HG02938 (cell line): ENCODE data around the gene NMT2.
A peak's percentile ranks its signal among the peaks of the same experiment; 100 is the strongest.

Experiments used
- ATAC-seq: cut with Tn5 transposase; IDR thresholded peaks from one replicate; pipeline ENCODE4 v1.9.1; 2021; ENCODE audit warnings: mild to moderate bottlenecking, moderate library complexity; ENCODE audit not compliant: unreplicated experiment

NMT2 gene

DNA sequence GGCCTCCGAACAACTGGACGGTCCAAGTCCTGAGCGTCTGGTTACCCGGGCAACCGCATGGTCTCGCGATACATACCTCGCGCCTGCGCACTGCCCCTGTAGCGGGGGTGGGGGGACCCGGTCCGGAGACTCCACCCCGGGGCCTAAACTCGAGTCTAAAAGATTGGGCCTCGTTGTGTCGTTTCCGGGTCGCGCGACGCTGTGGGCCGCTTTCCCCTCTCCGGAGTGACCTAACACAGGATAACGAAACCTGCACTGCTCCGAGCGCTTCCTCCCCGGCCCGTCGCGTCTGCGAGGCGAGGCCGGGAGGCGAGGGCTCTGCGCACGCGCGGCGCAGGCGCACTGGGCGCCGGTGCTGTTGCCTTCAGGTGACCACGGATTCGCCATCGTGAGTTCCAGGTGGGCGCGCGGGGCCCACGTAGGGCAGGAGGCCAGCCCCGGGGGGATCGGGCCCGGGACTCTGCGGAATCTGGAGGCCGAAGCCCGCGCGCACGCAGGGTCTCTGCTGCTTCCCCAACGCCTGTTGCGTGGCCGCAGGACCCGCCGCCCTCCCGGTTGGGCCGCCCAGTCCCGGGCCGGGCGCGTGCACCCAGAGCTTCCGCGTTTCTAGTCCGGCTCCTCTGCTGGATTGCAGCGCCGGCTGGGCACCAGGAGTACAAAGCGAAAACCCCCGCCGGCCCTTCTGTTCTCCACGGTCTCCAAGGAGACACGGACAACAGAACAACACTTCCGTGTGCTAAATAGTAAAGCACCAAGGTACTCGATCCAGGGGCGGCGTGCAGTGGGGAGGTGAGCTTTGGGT, 71.3 kb downstream of the NMT2 start, which contains the start of gene RPP38:
Gene RPP38 (plus strand): TSS at position 345 of the 802 bp plus-strand sequence. CDS start 5,960 bp downstream, outside the sequence.
- ATAC-seq: peak; percentile 81

DNA sequence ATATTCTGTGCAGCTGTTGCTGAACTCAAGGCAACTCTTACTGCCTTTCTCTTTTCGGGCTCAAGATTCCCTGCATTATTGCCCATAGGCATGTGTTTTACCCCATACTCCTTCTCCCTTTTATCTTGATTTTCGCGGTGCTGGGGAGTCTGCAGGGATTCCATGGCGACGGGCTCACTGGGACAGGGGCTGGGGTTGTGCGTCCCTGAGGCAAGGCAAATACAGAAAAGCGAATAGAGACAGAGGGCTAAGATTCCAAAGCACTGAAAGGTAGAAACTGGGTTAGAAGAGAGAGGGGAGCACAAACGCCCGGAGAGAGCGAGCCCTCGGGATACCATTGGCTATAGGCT, 71.9 kb downstream of the NMT2 start:
- ATAC-seq: peak; percentile 12

DNA sequence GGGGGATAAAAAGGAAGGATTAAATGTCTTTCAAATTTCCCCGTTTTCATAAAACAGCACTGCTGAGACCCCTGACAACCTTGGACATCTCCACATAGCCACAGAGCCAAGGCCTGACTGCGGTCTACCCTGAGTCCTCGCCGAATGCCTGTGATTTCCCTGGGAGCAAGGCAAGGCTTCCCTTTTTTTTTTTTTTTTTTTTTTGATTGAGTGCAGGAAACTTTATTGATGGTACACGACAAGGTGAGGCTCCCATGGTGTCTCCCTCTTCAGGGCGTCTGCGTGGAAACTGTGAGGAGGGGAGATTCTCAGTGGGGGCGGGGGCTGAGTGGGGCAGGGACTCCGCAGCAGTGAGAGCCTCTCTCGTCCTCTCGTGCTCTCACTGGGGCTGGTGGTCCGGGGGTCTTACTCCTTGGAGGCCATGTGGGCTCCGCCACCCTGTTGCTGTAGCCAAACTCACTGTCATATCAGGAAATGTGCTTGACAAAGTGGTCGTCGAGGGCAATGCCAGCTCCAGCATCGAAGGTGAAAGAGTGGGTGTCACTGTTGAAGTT, 75.6 kb downstream of the NMT2 start:
- no peak for ATAC-seq

DNA sequence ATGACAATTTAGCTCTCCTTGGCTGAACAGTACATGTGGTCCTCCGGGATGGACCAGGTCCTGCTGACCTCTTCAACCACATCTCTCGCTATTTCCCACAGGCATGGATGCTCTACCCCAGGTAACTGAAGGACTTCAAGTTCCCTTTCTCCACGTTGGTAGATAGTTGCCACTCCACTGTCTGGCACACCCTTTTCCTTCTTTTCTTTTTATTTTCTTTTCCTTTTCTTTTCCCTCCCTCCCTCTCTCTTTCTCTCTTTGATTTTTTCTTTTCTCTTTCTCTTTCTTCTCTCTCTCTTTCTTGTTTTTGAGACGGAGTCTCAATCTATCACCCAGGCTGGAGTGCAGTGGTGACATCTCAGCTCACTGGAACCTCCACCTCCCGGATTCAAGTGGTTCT, 77.1 kb downstream of the NMT2 start:
- ATAC-seq: no peak

DNA sequence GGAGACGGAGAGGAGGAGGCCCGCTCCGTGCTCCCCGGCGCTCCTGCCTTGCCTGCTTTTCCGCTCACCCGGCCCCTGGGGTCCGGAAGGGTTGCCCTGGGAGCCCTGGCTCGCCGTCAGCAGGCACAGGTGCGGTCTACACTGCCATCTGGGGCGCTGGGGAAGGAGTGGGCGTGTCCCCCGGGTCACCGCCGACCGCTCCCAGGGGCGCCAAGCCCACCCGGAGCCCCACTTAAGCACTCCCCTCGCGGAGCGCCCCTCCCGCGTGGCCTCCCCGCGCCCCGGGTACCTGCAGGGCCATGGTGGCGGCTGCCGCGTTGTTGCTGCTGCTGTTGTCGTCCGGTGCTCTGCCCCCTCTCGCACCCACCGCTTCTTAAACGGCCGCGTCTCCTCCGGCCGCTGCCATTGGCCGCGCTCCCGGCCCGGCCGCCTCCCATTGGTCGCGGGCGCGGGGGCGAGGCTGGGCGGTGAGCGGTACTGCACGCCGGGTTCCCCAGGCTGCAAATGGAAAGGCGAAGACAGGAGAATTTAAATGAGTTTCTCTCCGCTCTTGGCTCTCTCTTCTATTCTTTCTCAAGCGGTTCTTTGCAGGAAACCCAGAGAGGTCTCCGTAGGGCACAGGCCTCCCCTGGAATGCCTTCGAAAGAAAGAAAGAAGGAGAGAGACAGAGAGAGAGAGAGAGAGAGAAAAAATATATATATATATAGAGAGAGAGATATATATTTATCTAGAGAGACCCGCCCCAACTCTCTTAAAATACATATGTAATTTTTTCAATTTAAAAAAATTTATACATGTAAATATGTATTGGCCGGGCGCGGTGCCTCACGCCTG, 79.8 kb downstream of the NMT2 start, which contains the start of gene ACBD7:
Gene ACBD7 (minus strand): TSS at position 349 of the 834 bp plus-strand sequence. CDS start 48 bp downstream, at position 301.
- ATAC-seq: peak; percentile 96

DNA sequence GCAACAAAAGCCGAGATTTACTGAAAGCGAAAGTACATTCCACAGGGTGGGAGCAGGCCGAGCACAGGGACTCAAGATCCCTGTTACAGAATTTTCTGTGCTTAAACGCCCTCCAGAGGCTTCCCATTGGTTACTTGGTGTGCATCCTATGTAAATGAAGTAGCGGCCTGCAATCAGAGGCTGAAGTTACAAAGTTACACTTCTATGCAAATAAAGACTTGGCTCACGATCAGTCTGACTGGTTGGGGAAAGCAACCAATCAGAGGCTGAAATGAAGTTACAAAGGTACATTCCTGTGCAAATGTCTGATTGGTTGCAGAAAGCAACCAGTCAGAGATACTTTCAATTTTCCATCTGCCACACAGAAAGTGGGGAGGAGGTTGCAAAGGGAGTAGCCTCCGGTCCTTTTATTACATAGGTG, 84.0 kb downstream of the NMT2 start:
- ATAC-seq: no peak

DNA sequence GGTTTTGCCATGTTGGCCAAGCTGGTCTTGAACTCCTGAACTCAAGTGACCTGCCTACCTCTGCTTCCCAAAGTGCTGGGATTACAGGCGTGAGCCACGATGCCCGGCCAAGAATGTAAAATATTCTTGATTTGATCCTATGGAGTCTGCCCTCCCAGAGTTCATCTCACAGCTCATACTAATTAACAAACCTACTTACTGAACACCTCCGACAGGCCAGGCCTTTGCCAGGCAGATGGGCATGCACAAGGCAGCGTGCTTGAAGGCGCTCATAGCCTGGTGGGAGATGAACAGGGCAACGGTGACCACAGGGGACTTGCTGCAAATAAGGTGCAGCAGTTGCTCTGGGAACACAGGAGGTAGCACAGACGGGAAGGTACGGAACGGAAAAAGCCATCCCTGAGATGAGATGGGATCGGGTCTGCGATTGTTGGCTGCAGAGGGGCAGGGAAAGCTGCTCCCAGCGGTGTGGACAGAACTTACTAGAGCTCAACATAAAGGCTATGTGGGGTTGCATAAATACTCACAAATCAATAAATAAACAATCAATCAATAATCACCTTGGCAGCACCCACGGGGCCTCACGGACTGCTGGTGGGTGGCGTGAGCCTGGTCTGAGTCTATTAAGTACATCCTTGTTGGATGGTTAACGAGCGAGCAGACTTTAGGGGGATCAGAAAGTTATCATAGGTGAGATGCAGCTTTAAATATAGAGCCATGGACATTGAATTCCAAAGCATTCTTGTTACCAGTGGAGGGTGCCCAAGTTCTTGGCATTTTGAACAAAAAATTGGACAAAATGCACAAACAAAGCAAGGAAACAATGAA, 84.6 kb downstream of the NMT2 start:
- ATAC-seq: no peak

DNA sequence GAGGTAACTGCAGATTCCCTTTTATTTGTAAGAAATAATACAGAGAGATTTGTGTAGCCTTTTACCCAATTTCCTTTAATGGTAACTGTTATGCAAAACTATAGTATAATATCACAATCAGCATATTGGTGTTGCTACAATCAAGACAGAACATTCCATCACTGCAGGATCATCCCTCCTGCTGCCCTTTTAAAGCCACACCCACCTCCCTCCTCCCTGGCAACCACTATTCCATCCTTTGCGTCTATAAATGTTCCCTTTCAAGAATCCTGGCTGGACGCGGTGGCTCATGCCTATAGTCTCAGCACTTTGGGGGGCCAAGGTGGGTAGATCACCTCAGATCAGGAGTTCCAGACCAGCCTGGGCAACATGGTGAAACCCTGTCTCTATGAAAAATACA, 93.1 kb downstream of the NMT2 start:
- ATAC-seq: no peak

DNA sequence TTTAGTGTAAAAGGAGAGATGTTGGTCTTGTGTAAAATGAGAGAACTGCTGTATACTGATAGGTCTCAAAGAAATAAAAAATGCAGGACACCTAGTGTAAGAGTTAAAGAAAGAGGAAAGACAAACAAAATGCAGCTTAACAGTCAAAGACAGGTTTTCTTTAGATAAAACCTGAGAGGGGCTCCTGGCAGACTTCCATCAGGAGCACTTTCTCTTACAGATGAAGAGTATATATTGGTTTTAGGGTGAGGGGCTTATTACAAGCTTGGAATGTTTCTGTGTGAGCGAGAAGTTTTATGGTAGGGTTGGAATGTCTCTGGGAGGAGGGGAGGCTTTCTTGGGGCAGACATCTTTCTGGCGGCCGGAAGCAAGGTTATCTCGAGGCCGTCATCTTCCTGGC, 96.1 kb downstream of the NMT2 start:
- ATAC-seq: no peak

- ATAC-seq: no peak
Measured at GRCh38 chr10:15069230-15069629, 99.3 kb downstream of the NMT2 start.

DNA sequence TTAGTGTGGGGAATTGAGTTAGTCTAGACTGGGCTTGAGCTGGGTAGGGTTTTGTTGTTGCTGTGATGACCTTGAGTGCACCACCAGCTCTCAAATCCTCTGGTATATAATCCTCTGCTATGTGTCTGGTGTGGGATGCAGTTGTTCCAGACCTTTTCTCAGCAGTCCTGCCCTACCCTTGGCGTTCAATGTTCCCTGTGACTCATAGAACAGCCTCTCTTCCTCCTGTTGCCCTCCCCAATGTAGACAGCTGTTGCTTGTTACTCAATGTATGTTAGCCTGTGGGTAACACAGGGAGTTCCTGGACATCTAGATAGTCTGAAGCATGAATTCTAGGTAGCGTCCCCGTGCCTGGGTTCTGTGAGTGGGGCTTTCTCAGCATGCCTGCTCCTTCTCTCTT, 99.7 kb downstream of the NMT2 start:
- no peak for ATAC-seq

GRCh38 chr10:15067154-15067553, 101.3 kb downstream of the NMT2 start:
- peak; percentile 89 for ATAC-seq

DNA sequence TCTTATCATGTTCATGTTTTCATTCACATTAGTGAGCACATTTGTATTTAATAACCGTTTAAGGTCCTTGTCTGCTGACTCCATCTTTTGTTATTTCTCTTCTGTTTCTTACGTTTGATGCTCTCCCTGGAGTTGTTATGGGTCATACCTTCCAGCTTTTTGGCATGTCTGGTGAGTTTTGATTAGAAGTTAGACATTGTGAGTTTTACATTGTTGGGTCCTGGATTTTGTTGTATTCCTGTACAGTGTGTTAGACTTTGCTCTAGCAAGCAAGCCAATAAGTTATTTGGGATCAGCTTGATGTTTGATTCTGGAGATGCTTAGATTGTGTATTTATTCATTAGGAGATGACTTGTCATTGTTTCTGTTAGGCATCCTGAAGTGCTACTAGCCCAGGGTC, 107.9 kb downstream of the NMT2 start:
- no peak for ATAC-seq

DNA sequence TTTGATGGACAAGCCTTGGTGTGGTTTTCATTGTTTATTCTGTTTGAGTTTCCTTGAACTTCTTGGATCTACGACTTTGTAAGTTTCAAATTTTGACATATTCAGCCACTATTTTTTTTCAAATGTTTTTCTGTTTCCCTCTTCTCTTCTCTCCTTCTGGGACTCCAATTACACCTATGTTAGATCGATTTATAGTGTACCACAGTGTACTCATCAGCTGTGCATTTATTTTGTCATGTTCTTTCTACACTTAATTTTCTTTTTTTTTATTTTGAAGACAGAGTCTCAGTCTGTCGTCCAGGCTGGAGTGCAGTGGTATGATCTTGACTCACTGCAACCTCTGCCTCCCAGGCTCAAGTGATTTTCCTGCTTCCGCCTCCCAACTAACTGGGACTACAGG, 108.6 kb downstream of the NMT2 start:
- ATAC-seq: no peak

GRCh38 chr10:15058689-15059088, 109.8 kb downstream of the NMT2 start:
- no peak for ATAC-seq
